HG02642 (cell line): ENCODE results near the gene DLX2.

Source experiments
- ATAC-seq: cut with Tn5 transposase; IDR thresholded peaks from one replicate; pipeline ENCODE4 v1.9.1; 2021; ENCODE audit warnings: mild to moderate bottlenecking; ENCODE audit not compliant: unreplicated experiment, poor library complexity

Gene DLX2

GRCh38 chr2:172108587-172108930 is 5.9 kb upstream of the DLX2 start:
- no peak for ATAC-seq

DNA sequence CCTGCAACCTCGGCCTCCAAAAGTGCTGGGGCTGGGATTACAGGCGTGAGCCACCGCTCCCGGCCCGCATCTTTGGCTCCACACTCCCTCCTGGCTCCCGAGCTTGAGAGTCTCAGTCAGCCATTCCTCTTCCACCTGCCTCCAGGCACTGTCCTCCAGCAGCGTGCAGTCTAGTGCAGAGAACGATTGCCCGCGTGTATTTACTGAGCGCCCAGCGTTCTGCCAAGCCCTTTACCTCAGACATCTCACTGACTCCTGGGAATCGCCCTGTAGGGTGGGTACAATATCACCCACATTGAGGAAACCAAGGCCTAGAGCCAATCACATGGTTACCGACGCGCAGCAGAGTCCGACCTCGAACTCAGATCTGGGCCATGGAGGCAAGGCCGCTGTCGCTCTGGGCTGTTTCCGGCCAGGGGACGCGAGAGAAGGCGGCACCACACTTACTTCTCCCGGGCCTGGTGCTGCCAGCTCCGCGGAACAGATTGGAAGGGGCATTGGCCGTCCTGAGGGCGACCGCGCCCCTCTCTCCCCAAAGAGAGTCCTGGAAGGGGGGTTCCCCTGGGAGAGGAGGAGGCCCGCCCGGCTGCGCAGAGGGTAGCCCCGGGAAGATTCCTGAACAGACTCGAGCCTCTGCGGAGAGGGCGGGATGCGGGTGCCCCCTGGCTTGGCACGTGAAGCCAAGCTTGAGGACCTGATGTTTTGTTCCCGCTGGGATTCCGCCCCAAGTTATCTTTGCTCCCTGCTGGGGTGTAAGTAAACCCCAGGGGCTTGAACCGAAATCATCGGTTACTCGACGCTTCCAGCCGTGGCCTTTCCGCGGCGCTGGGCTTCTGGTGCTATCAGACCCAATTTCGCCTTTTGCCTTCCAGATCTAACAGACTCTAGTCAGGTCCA is 5.2 kb upstream of the DLX2 start:
- ATAC-seq = no peak

DNA sequence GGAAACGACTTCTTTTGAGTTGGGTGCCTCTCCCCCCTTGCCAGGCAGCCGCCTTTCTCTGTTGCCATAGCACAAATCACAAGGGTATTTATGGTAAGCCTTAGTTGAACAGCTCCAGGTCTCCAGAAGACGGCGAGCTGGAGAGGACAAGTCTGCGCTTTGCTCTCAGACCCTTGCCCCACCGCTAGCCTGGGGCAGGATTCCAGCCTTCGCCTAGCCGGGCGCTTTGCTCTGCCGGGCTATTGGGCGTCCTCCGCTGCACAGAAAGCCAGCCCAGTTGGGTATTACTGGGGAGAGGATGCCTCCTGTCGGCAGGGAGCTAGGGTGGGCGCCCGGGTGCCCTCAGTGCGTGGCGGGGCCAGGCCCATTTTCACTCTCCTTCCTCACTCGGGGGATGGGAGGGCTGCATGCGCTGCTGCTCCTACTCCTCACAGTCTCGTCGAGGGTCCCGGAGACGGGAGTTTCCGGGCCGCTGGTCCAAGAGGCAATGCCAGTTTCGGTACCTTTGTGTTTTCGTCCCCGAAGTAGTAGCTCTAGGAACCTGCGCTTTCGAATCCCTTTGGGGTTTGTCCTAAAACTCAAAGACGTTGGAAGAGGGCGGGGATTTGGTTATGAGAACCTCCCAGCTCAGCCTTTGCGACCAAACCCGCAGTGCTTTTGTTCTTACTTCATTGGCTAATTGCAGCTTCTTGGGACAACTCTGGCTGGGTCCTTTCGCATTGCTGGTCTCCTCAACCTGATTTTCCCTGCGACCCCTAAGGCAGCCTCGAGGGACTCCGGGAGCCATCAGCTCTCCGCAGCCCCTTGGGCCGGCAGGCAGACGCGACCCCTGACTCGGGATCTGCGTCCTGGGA is 3.6 kb upstream of the DLX2 start:
- no peak for ATAC-seq

GRCh38 chr2:172105471-172106107 is 2.9 kb upstream of the DLX2 start:
- ATAC-seq = no peak

DNA sequence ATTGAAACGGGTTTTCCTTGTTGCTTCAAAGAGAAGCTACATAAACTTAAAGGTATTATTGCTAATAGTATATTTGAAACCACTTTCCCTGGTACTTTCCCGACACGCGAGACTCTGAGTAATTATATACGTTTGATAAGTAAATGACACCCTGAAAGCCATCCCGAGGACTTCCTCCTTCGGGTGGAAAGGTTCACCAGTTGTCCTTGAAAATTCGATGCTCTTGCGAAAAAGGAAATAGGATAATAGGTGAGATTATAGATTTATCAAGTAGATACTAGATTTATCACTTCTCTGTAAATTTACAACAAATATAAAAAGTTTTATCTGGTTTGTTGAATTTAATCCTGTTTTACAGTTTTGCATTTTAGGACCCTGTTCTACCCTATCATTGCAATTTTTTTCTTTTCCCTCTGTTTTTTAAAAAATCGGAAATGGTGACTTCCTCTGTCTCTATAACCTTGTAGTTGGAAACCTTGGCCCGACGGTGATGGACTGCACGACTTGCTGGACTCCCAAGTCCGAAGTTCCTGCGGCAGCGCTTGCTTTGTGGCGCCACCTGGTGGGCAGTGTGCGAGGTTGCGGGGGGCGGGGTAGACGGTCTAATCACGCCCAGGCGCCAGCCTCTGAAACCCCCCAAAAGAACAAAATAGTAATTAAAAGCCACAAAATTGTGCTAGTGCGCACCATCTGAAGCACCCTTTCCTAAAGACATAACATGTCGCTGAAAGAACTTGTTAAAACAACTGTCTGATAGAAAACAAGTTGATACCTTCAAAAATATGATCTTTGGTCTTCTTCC is 972 bp upstream of the DLX2 start:
- ATAC-seq = no peak

DNA sequence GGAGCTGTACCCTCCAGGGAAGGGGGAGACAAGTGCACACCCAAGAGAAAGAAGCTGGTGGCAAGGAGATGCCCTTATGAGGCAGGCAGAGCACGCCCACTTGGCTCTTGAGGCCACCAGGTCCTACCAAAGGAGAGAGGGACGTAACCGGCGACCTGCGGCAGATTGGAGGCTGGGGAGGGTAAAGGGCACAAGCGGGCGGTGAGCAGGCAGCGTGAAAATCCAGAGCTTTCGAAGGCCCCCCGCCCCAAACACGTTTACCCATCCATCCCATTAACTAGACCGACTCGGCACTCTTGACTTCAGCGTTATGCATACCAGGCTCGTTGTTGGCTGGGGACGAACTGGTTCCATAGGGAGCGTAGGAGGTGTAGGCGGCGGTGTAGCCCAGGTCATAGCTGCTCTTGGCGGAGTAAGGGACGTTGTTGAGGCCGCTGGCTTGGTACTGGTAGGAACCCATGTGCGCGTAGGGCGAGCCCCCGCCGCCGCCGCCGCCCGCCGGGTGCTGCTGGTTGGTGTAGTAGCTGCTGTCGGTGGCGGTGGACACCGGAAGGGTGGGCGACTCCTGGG is 794 bp downstream of the DLX2 start:
- ATAC-seq = peak; percentile 5

- no peak for ATAC-seq
Observed at GRCh38 chr2:172100935-172101820, 1.5 kb downstream of the DLX2 start.

- no peak for ATAC-seq
Observed at GRCh38 chr2:172100080-172100934, 2.4 kb downstream of the DLX2 start.

- no peak for ATAC-seq
Observed at GRCh38 chr2:172099472-172100079, 3.1 kb downstream of the DLX2 start.

DNA sequence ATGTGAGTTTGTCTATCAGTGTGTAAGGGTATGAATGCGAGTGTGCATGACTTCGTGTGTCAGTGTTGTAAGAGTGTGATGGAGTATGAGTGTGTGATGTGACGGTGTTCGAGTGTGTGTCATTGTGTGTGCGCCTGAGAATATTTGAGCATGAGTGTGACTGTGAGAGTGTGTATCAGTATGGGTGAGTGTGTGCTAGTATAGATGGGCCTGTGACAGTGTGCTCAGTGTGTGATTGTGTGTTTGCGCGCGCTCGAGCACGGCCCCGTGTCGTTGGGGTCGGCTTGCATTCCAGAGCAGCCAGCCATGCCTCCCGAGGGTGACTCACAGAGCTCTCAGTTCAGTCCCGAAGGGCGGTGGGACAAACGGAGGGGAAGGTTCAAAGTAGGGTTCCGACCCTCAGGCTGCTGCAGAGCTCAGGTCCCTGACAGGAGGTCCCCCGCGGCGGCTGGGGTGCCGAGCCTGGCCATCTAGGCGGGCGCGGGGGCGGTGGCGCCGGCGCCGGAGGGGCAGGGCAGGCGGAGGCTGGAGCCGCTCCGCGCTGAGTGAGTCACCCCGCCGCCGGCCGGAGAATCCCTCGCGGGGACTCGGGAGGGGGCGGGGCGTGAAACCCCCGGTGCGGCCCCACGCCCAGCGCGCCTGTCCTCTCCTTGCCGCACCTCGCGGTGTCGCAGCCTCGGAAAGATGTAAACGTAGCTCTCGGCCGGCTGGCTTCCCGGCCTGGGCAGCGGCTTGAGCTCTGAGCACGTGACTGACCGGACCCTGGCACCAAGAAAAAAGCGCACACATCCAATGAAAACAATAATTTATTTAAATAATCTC is 3.8 kb downstream of the DLX2 start:
- ATAC-seq = no peak

DNA sequence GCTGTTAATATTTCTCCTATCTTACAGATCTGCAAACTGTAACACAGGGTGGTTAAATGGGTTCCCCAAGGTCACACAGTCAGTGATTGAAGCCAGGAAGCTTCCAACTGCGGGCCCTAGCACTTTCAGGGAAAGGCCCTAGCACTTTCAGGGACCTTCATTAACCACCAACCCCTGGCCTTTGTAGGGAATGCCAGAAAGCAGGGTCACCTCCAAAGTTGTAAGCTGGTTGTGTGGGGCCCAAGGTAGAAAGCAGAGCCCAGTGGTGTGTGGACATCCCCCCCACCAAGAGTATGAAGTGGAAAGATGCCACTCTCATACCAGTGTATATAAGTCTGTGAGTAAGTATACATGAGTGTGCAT is 4.4 kb downstream of the DLX2 start:
- ATAC-seq = no peak

DNA sequence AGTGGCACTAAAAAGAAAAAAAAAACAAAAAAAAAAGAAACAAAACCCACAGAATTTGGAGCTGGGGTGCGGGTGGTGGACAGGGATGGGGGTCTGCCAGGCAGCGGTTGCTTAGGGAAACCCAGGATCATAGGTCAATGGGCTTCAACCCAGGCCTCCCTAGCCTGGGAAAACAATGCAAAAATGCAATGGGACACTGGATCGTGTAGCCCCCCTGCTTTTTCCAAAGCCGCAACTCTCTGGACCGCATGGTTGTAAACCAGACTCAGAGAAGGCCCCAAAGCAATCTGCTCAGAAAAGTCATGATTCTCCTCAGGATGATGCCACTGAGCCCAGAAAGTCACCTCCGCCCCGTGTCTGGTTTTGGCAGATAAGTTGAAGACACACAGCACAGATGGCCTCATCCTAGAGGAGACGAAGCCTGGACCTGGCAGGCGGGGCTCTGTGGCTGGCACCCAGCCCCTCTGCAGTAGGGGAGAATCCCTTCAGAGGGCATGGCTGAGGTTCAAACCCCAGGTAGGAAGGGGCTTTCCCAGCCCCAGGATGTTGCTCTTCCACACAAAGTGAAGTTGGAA is 5.1 kb downstream of the DLX2 start:
- ATAC-seq = no peak

- ATAC-seq = no peak
Observed at GRCh38 chr2:172096626-172097547, 5.8 kb downstream of the DLX2 start.

GRCh38 chr2:172095905-172096625 is 6.6 kb downstream of the DLX2 start:
- no peak for ATAC-seq
